Stimulated activated CD4-positive, alpha-beta T cell treated with anti-CD3 and anti-CD28 coated beads, TNF-alpha, amount 100 ng/mL, for 24 hours (primary cell): ENCODE measurements around the gene FAM3A.
"Not testable (repeated sequence)": the region's sequence is repeated elsewhere in the genome, so short reads cannot be mapped to it uniquely, and the experiment has no call there.

Source experiments
- DNase-seq, 3 experiments: peaks; one replicate each; pipeline ENCODE4 v3.0.0-alpha.2; 2020; ENCODE audit warnings: low read depth in 3 of 3

FAM3A gene

DNA sequence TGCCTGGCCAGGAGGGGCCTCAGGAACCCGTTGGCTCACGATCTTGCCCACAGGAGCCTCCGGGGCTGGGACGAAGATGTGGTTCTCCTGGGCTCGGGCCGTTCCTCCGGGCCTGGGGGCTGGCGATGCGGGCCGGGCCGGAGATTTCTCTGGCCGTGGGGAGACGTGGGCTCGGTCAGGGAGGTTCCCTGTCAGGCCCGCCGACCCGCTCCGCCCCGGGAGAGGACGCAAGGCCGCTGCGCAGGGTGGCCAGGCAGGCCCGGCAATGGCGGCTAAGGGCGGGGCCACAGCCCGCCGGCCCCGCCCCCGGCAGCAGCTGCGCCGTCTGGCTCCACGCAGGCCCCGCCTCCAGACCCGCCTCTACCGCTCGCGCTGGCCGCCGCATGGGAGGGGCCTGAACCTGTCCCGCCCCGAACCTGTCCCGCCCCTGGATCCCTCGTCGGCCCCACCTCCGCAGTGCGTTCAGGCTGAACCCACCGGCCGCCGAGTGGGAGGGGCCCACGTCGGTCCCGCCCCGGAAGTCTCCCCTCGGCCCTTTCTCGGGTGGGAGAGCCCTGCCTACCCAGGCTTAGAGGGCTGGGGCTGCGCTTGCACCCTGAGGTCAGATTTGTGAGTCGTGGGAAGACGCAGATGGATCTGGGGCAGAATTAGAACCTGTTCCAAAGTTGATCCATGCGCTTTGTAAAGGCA lies at the start of gene FAM3A:
Gene FAM3A (minus strand): TSS at position 267 of the 690 bp plus-strand sequence. CDS start 460 bp downstream, outside the sequence.
- peak; percentile 83 to 92 (median 85) for DNase-seq

DNA sequence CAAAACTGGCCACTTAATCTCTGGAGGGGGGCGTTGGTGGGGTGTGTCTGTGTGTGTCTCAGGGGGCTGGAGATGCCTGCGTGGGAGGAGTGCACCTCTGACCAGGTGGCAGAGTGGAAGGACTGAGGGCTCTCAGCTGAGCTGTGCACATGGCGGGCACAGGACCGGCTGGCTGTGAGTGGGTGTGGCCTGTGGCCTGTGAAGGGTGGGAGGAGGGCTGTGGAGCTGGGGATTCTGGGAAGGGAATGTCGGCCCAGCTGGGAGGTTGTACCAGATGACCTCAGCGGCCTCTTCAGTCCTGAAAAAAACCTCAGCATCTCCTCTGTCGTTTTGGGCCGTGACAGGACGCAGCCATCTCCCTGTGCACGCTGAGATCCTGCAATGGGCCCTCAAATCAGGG lies 46.3 kb upstream of the FAM3A start:
- DNase-seq, result not testable (repeated sequence)

DNA sequence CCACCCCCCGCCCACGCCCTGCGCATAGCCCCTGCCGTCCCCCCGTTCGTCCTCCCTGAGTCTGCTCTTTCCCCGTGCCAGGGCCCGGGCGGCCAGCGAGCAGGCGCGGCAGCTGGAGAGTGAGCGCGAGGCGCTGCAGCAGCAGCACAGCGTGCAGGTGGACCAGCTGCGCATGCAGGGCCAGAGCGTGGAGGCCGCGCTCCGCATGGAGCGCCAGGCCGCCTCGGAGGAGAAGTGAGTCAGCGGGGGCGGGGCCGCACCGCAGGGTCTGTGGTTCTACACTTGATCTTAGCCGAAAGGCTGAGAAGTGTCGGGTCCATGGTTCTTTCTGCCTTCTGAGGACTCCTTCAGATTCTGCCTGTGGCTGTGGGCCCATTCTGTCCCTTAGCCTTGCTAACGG lies 44.3 kb upstream of the FAM3A start:
- not testable (repeated sequence) for DNase-seq

GRCh38 chrX:154558896-154559295 lies 42.9 kb upstream of the FAM3A start:
- not testable (repeated sequence) for DNase-seq

DNA sequence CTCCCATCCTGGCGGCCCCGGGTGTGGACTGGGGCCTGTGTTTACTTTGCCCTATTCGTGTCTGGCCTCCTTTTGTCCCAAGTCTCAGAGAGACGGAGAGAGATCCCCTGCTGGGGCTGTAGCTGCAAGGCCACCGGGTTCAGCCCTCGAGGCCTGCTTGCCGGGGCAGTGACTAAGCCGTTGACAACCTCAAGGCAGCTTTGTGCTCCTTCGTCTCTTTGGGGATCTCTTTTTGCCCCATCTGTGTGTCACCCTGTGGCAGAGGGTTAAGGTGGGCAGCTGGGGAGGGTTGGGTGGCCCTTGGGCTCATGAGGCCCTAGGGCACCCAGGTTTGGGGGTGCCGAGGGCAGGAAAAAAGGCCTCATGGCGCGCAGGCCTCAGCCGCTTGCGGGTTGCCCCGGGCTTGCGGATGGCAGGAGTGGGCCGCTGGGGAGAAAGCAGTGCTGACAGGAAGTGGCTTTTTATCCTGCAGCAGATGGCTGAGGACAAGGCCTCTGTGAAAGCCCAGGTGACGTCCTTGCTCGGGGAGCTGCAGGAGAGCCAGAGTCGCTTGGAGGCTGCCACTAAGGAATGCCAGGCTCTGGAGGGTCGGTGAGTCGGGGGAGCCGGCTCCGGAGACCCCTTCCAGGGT lies 42.1 kb upstream of the FAM3A start:
- DNase-seq, result not testable (repeated sequence)

DNA sequence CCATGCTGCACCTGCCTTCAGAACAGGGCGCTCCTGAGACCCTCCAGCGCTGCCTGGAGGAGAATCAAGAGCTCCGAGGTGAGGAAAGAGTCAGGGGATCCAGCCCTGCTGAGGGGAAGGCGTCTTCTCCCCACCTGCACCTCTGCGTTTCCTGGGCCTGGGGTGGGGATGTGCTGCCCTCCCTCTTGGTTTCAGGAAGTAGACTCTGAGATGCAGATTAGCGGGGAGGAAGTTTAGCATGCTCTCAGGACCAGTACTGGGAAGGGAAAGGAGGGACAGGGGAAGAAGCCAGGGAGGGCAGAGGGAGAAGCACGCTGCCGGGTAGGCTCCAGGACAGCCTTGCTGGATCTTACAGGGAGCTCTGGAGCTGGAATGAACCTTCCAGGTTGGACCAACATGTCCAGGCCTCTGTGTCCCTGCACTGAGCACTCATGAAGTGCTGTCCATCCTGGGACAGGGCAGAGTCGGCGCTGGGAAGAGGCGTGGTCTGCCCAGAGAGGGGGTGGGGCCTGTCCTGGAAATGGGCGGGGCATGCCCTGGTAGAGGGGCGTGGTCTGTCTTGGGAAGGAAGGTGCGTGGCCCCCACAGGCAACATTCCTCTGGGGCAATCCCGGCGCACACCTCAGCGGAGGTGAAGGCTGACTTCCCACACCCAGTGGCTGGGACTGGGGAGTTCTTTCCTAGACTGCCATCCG lies 36.2 kb upstream of the FAM3A start:
- DNase-seq, result not testable (repeated sequence)

GRCh38 chrX:154549766-154550165 lies 33.7 kb upstream of the FAM3A start:
- DNase-seq, result no peak

- DNase-seq, result no peak
These were observed 31.9 kb upstream of the FAM3A start for GRCh38 chrX:154548028-154548316.

DNA sequence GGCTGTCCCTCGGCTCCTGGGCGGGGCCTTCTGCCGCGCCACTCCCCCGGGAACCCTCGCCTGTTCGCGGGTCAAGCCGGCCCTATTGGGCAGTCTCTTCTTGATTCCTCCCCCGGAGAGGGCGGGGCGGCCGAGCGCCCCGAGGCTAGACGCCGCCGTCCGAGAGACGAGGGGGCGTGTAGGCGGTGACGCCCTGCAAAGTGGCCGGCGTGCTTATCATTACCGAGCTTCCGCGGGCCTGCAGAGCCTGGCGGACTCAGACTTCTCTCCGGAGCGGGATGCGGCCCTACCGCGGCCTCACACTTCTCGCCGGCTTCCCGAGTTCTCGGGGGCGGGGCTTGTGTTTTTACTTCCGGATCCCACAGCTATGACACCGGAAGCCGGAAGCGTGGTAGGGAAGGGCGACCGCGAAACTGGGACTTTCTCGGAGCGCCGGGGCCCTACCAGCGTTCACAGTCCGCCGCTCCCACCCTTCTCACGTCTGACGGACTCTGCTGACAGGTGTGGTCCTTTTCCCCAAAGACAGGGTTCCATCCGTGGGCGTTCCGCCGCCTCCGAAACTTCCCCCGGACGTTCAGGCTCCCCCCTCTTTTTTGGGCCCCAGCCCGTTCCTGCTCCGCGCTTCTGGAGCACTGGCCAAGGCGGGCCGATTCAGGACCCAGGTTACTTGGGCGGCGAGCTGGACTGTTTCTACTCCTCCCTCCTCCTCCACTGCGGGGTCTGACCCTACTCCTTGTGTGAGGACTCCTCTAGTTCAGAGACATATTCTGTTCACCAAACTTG lies 31.4 kb upstream of the FAM3A start, which contains the start of gene IKBKG:
Gene IKBKG (plus strand): TSS at position 376 of the 783 bp plus-strand sequence. CDS start 4,383 bp downstream, outside the sequence.
- peak; percentile 74 to 85 (median 76) for DNase-seq

- DNase-seq, result peak; percentile 48 to 79 (median 59)
These were observed 30.6 kb upstream of the FAM3A start, which contains the start of gene G6PD for GRCh38 chrX:154546354-154547244. TSS of gene G6PD (minus strand) at chrX:154546846. CDS start at chrX:154546155, 691 bp downstream.

- DNase-seq, result no peak
These were observed 29.7 kb upstream of the FAM3A start for GRCh38 chrX:154545673-154546274.

GRCh38 chrX:154542723-154543424 lies 26.8 kb upstream of the FAM3A start:
- no peak for DNase-seq

DNA sequence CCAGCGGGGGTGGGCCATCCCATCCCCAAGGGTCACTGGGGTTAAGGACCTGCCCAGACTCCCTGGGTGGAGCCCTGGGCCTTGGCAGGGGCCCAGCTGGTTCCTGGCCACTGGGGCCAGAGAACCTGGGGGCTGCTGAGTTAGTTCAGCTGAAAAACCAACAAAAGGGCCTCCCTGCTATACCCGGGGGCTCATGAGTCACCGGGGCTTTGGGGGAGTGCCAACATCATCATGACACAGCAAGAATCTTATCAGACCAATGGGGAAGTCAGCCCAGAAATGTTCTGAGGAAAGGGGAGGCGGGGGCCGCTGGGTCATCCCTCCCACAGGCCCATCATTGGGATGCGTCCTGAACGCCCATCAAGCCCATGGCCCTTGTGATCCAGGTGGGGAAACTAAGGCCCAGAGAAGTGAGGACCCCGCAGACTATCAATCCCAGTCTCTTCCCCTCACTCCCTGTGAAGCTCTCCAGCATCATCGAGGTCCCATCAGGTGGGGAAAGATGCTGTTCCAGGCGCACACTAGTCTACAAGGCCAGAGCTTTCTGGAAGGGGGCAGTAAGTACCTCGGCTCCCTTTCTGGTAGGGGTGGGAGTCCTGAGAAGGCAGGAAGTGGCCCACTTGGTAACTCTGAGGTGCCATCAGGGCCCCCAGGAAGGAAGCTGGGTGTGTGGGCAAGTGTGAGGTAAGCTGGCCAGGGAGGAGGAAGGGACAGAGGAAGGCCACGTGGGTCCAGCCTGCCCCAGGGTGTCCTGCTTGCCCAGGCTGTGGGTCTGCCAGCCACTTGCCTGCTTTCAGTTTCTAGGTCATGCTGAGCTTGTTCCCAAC lies 26.1 kb upstream of the FAM3A start:
- peak in 2 of 3 experiments; percentile 18 to 53 for DNase-seq

DNA sequence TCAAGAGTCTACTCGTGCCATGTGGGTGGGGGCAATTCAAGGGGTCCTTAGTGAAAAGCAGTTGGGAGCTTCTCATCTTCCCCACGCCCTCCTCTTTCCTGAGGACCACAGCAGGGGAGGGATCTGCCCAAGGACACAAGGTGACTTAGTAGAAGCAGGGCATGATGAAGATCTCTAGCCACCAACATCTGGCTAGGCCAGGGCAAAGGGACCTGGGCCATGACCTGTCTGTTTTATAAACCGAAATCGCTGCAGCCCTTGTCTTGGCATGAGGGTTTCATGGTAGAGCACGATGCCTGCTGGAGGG lies 25.5 kb upstream of the FAM3A start:
- DNase-seq, result no peak

GRCh38 chrX:154540897-154541535 lies 25.0 kb upstream of the FAM3A start:
- no peak for DNase-seq

- DNase-seq, result not testable (repeated sequence)
These were observed 24.3 kb upstream of the FAM3A start for GRCh38 chrX:154540365-154540764.

DNA sequence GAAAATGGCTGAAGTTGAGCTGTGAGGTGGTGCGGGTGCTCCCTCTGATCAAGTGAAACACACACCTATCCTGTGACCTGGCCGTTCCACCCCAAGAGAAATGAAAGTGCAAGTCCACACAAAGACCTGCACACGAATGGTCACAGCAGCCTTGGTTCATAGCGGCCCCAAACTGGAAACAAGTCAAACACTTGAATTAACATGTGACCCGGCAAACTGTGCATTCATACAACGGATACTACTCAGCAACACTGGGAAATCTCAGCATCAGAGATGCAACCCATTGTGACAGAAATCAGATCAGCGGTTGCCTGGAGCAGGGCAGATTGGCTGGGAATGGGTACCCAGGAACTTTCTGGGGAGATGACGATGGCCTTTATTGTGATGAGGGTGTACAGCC lies 23.0 kb upstream of the FAM3A start:
- DNase-seq, result no peak

- DNase-seq, result no peak
These were observed 19.9 kb upstream of the FAM3A start for GRCh38 chrX:154535892-154536291.
